Nephron progenitor cell (in vitro differentiated cells): ENCODE measurements around the gene P2RX4.

Experiments
- DNase-seq: peaks from one replicate; pipeline ENCODE4 v3.0.0; 2021
- H3K27ac Mint-ChIP-seq: 2 replicates; pipeline ENCODE4 v1.8.0; 2021; ENCODE audit warnings: mild to moderate bottlenecking, moderate library complexity, mixed read lengths
- H3K27me3 Mint-ChIP-seq: 2 replicates; pipeline ENCODE4 v1.8.0; 2021; ENCODE audit warnings: mild to moderate bottlenecking, low read depth, mixed read lengths; ENCODE audit not compliant: poor library complexity
- H3K36me3 Mint-ChIP-seq: 2 replicates; pipeline ENCODE4 v1.8.0; 2021; ENCODE audit warnings: low read depth, mixed read lengths
- H3K4me1 Mint-ChIP-seq: 2 replicates; pipeline ENCODE4 v1.8.0; 2021; ENCODE audit warnings: mixed read lengths
- H3K4me3 Mint-ChIP-seq: 2 replicates; pipeline ENCODE4 v1.8.0; 2021; ENCODE audit warnings: mild to moderate bottlenecking, moderate library complexity, mixed read lengths
- H3K9me3 Mint-ChIP-seq: 2 replicates; pipeline ENCODE4 v1.8.0; 2021; ENCODE audit warnings: mild to moderate bottlenecking, moderate library complexity, mixed read lengths
- CTCF ChIP-seq: fragments of 200-600 bp; sonication (generic); IDR thresholded peaks from 2 replicates; pipeline ENCODE4 v1.5.0; 2021; ENCODE audit warnings: antibody characterized with exemption

The P2RX4 gene

GRCh38 chr12:121260091-121260490 is 50.2 kb downstream of the P2RX4 start:
- Mint-ChIP-seq H3K36me3 (peaks cover 66% of the 10 kb centered on the region), H3K9me3 (no peaks in the 10 kb centered on the region), H3K27me3 (no peaks in the 10 kb centered on the region), H3K4me3 (no peak overlapping the region), H3K27ac (no peak overlapping the region), H3K4me1 (peaks cover 41% of the 10 kb centered on the region)
- TF ChIP-seq CTCF = no peak
- no peak for DNase-seq

GRCh38 chr12:121261398-121261797 is 51.5 kb downstream of the P2RX4 start:
- Mint-ChIP-seq H3K4me3 (no peak overlapping the region), H3K9me3 (no peaks in the 10 kb centered on the region), H3K27ac (no peak overlapping the region), H3K4me1 (peaks cover 37% of the 10 kb centered on the region), H3K36me3 (peaks cover 63% of the 10 kb centered on the region), H3K27me3 (no peaks in the 10 kb centered on the region)
- TF ChIP-seq CTCF = no peak
- no peak for DNase-seq

GRCh38 chr12:121263206-121263935 is 53.4 kb downstream of the P2RX4 start:
- TF ChIP-seq CTCF = no peak
- H3K9me3 Mint-ChIP-seq = no peaks in the 10 kb centered on the region
- H3K36me3 Mint-ChIP-seq = peaks cover 60% of the 10 kb centered on the region
- no peak overlapping the region for H3K27ac Mint-ChIP-seq
- no peak for DNase-seq
- no peaks in the 10 kb centered on the region for H3K27me3 Mint-ChIP-seq
- H3K4me1 Mint-ChIP-seq = peaks cover 26% of the 10 kb centered on the region
- no peak overlapping the region for H3K4me3 Mint-ChIP-seq

GRCh38 chr12:121264135-121264534 is 54.2 kb downstream of the P2RX4 start:
- H3K27me3 Mint-ChIP-seq = no peaks in the 10 kb centered on the region
- no peaks in the 10 kb centered on the region for H3K9me3 Mint-ChIP-seq
- no peak for TF ChIP-seq CTCF
- peaks cover 60% of the 10 kb centered on the region for H3K36me3 Mint-ChIP-seq
- DNase-seq = no peak
- peaks cover 26% of the 10 kb centered on the region for H3K4me1 Mint-ChIP-seq
- no peak overlapping the region for H3K4me3 Mint-ChIP-seq
- no peak overlapping the region for H3K27ac Mint-ChIP-seq

GRCh38 chr12:121264951-121265515 is 55.1 kb downstream of the P2RX4 start:
- TF ChIP-seq CTCF = no peak
- H3K9me3 Mint-ChIP-seq = no peaks in the 10 kb centered on the region
- peaks cover 58% of the 10 kb centered on the region for H3K36me3 Mint-ChIP-seq
- no peak for DNase-seq
- H3K4me1 Mint-ChIP-seq = peaks cover 25% of the 10 kb centered on the region
- H3K4me3 Mint-ChIP-seq = no peak overlapping the region
- H3K27ac Mint-ChIP-seq = peak overlapping the region; percentile 98
- no peaks in the 10 kb centered on the region for H3K27me3 Mint-ChIP-seq

GRCh38 chr12:121267822-121268221 is 57.9 kb downstream of the P2RX4 start:
- Mint-ChIP-seq H3K4me3 (no peak overlapping the region), H3K27ac (no peak overlapping the region), H3K27me3 (peaks cover 2% of the 10 kb centered on the region), H3K9me3 (no peaks in the 10 kb centered on the region), H3K4me1 (peaks cover 12% of the 10 kb centered on the region), H3K36me3 (peaks cover 53% of the 10 kb centered on the region)
- TF ChIP-seq CTCF = no peak
- DNase-seq = no peak
